HUES6 (cell line): ENCODE data around the gene SLC10A2.
"Not testable (repeated sequence)": the region's sequence is repeated elsewhere in the genome, so short reads cannot be mapped to it uniquely, and the experiment has no call there.

Source experiments
- H3K27ac ChIP-seq: 2 replicates; pipeline ENCODE4 v1.7.0; 2013; ENCODE audit warnings: low read depth, mild to moderate bottlenecking, low read length, inconsistent platforms
- H3K27me3 ChIP-seq: 2 replicates; pipeline ENCODE4 v1.6.1; 2013; ENCODE audit warnings: low read length; ENCODE audit not compliant: control insufficient read depth, insufficient read depth
- H3K36me3 ChIP-seq: 2 replicates; pipeline ENCODE4 v1.6.1; 2013; ENCODE audit warnings: low read length; ENCODE audit not compliant: control insufficient read depth, insufficient read depth
- H3K4me1 ChIP-seq: 2 replicates; pipeline ENCODE4 v1.6.1; 2013; ENCODE audit warnings: low read length; ENCODE audit not compliant: control insufficient read depth, insufficient read depth
- H3K4me3 ChIP-seq: 2 replicates; pipeline ENCODE4 v1.5.1; 2013; ENCODE audit warnings: low read depth, low read length
- H3K9ac ChIP-seq: one replicate; pipeline ENCODE4 v1.6.1; 2013; ENCODE audit warnings: mild to moderate bottlenecking, low read length
- H3K9me3 ChIP-seq: 2 replicates; pipeline ENCODE4 v1.6.1; 2013; ENCODE audit warnings: low read depth, low read length; ENCODE audit not compliant: control insufficient read depth, insufficient read depth

The SLC10A2 gene

GRCh38 chr13:103093649-103094048 lies 27.4 kb upstream of the SLC10A2 start:
- not testable (repeated sequence) for H3K9ac ChIP-seq, H3K27me3 ChIP-seq

DNA sequence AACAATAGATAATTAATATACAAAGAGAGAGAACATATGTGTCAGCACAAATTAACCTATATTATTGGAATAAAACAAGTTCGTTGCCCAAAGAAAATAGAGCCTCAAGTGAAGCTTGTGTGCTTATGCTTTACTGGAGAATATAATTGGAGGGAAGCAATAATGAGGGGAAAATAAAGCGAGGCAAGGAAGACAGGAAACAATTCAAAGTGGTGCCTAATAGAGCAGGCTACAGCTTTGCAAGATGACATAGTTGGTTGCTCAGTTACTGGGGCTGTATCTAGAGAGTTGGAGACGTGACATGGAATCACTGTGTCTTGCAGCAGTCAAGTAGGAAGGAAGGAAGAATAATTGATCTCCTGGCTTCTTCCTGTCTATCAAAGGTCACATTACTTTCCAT lies 21.1 kb upstream of the SLC10A2 start:
- Histone ChIP-seq H3K27ac (no peak overlapping the region), H3K4me3 (no peak overlapping the region), H3K27me3 (no peaks in the 10 kb centered on the region), H3K4me1 (no peaks in the 10 kb centered on the region), H3K9me3 (peaks cover 6% of the 10 kb centered on the region), H3K9ac (no peak overlapping the region), H3K36me3 (no peaks in the 10 kb centered on the region)

More at GRCh38 chr13:103093649-103094048, 27.4 kb upstream of the SLC10A2 start:
- not testable (repeated sequence) for H3K4me1 ChIP-seq, H3K36me3 ChIP-seq, H3K4me3 ChIP-seq, H3K27ac ChIP-seq
- peaks cover 31% of the 10 kb centered on the region for H3K9me3 ChIP-seq

DNA sequence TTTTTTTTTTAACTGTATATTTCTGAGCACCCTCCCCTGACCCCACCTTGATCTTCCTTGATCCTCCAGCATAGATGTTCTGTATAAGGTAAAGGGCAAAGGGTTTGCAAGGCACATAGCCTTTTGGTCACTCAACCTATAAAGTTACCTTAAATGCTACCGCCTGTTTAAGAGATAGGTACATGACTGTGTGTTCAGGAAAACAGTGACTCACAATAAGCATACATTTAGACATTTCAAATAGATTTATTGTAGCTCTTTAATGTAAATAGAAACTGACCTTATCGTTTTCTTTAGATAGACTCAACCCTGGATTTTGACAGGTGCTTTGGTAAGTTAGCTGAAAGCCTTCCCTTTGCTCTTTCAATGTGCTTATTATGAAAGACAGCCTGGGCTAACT lies 15.2 kb upstream of the SLC10A2 start:
- H3K27ac ChIP-seq = no peak overlapping the region
- H3K36me3 ChIP-seq = no peaks in the 10 kb centered on the region
- no peaks in the 10 kb centered on the region for H3K27me3 ChIP-seq
- no peaks in the 10 kb centered on the region for H3K9me3 ChIP-seq
- H3K9ac ChIP-seq = no peak overlapping the region
- no peaks in the 10 kb centered on the region for H3K4me1 ChIP-seq
- no peak overlapping the region for H3K4me3 ChIP-seq

DNA sequence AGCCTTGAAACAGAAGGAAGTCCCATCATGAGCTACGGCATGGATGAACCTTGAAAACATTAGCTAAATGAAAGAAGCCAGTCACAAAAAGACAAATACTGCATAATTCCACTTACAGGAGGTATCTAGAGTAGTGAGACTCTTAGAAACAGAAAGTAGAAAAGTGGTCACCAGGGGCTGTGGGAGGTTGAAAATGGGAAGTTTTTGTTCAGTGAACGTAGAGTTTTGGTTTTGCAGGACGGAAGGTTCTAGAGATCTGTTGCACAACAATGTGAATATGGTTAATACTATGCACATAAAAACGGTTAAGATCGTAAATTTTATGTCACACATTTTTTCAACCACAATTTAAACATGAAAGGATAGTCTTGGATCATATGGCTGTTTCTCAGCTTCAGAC lies 11.9 kb upstream of the SLC10A2 start:
- Histone ChIP-seq H3K4me3 (no peak overlapping the region), H3K27me3 (no peaks in the 10 kb centered on the region), H3K27ac (no peak overlapping the region), H3K4me1 (no peaks in the 10 kb centered on the region), H3K36me3 (no peaks in the 10 kb centered on the region), H3K9ac (no peak overlapping the region), H3K9me3 (no peaks in the 10 kb centered on the region)

DNA sequence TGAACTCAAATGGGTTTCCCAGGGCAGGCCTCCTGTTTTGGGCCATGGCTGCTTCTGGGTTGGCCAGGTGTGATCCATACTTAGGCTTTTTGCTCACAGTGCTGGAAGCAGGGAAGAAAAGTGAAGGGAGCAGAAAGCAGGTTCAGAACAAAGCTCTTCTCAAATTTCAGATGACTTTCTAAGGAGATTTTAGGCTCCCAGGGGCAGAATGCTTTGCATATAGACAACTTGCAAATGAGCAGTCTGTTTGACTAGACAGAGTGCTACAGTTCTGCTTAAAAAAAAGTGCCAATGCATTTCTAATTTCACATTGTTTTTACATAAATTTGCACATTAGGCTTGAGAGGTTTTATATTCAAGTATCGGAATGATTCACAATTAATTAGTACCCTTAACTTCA lies 2.6 kb upstream of the SLC10A2 start:
- Histone ChIP-seq H3K27ac (no peak overlapping the region), H3K4me3 (no peak overlapping the region)

DNA sequence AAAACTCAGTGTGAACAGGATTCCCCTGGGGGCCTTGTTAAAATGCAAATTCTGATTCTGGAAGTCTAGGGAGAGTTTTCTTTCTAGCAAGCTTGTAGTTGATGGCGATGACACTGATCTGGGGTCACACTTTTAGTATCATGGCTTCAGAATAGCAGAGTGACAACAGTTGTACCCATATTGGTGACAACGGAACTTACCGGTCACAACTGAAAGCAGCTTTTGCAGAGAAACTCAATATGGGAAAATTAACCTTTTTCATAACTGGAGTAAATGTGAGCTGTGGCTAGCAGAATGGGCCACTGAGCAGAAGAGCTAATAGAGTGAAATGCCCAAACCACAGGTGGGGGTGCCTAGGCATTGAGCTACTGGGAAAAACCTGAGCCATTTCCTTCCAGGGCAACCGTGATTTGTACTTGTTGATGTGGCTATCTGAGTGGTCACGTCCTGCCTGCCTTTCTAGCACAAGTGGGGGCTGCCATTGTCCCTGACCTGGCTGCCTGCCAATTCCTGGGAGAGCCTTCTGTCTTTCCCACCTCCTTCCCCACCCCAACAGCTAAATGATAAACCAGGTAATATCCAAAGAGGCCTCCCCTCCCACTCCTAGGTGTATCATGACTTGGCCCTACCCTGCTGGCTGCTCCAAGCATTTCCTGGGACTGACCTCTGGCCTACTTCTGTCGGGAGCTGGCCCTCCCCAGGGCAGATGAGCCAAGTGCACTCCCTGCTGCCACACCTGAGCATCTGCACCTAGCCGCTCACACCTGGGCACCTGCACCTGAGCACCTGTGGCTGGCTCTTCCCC lies 1.7 kb upstream of the SLC10A2 start:
- Histone ChIP-seq H3K36me3 (no peaks in the 10 kb centered on the region), H3K27ac (no peak overlapping the region), H3K4me1 (peaks cover 33% of the 10 kb centered on the region), H3K4me3 (no peak overlapping the region), H3K9me3 (no peaks in the 10 kb centered on the region), H3K27me3 (no peaks in the 10 kb centered on the region), H3K9ac (no peak overlapping the region)

More for the DNA sequence above, 2.6 kb upstream of the SLC10A2 start:
- no peaks in the 10 kb centered on the region for H3K27me3 ChIP-seq
- no peak overlapping the region for H3K9ac ChIP-seq
- H3K9me3 ChIP-seq = no peaks in the 10 kb centered on the region
- H3K4me1 ChIP-seq = peaks cover 33% of the 10 kb centered on the region
- no peaks in the 10 kb centered on the region for H3K36me3 ChIP-seq

- Histone ChIP-seq H3K9ac (no peak overlapping the region), H3K36me3 (no peaks in the 10 kb centered on the region), H3K27ac (no peak overlapping the region), H3K4me1 (peaks cover 33% of the 10 kb centered on the region), H3K9me3 (no peaks in the 10 kb centered on the region), H3K4me3 (no peak overlapping the region), H3K27me3 (no peaks in the 10 kb centered on the region)
Measured at GRCh38 chr13:103066781-103067345, 646 bp upstream of the SLC10A2 start.

DNA sequence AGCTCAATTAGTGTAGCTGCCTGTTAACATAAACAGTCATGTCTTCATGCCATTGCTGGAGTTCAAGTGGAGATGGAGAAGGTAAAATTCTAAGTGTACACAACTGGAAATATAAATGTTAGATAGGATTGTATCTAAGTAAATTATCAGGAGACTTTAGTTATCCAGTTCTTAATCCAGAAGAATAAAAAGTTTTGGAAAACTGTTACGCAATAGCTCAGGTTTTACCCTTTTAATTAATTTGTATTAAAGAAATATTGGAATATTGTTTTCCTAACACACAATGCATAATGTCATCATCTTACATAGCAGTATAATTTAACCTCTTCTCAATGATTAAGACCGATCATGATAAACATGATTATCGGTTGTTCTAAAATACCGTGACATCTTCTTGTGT lies 2.8 kb downstream of the SLC10A2 start:
- H3K4me1 ChIP-seq = peaks cover 26% of the 10 kb centered on the region
- H3K9ac ChIP-seq = no peak overlapping the region
- H3K9me3 ChIP-seq = no peaks in the 10 kb centered on the region
- H3K4me3 ChIP-seq = no peak overlapping the region
- no peaks in the 10 kb centered on the region for H3K27me3 ChIP-seq
- no peaks in the 10 kb centered on the region for H3K36me3 ChIP-seq
- H3K27ac ChIP-seq = no peak overlapping the region

DNA sequence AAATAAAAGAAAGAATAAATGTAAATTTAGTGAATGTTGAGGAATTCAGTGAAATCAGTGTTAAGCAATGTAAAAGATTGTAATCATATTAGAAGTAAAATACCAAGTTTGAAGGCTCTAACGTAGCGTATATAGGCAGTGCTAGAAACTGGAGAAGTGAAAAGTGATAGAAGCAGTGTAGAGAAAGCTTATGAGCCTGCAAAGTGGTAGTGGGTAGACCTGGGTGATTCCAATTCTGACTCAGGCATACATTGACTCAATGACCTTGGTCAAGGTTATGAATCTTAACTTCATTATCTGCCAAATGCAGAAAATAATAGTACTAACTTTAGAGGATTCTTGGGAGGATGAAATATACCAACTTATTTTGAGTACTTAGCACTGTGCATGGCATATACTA lies 4.1 kb downstream of the SLC10A2 start:
- Histone ChIP-seq H3K36me3 (no peaks in the 10 kb centered on the region), H3K9me3 (no peaks in the 10 kb centered on the region), H3K27me3 (no peaks in the 10 kb centered on the region), H3K27ac (no peak overlapping the region), H3K4me3 (no peak overlapping the region), H3K4me1 (peaks cover 15% of the 10 kb centered on the region; the same call in 1 of the 2 replicates), H3K9ac (no peak overlapping the region)

- H3K36me3 ChIP-seq = no peaks in the 10 kb centered on the region
- no peak overlapping the region for H3K4me3 ChIP-seq
- H3K4me1 ChIP-seq = no peaks in the 10 kb centered on the region
- H3K9ac ChIP-seq = no peak overlapping the region
- peaks cover 23% of the 10 kb centered on the region for H3K9me3 ChIP-seq
- H3K27ac ChIP-seq = no peak overlapping the region
- no peaks in the 10 kb centered on the region for H3K27me3 ChIP-seq
Measured at GRCh38 chr13:103056008-103056407, 10.2 kb downstream of the SLC10A2 start.

DNA sequence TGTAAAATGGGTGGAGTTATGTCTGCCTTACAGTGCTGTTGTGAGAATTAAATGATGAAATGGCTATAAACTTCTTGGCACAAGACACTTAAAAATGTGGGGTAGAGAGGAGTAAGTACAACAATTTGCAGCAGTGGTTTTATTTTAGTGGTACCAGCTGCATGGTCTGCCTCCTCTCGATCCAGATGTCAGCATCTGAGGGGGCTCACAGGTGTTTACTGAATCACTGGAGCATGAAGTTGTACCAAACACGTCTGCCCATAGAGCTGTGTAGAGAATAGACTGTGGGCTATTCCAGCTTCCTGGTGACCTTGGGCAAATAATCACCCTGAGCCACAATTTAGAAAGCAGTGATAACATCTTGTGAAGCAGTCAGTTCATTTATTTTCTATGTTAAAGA lies 11.1 kb downstream of the SLC10A2 start:
- Histone ChIP-seq H3K27ac (no peak overlapping the region), H3K9ac (no peak overlapping the region), H3K27me3 (no peaks in the 10 kb centered on the region), H3K4me3 (no peak overlapping the region), H3K9me3 (peaks cover 23% of the 10 kb centered on the region), H3K36me3 (no peaks in the 10 kb centered on the region), H3K4me1 (no peaks in the 10 kb centered on the region)
